Spleen (tissue), 11 donors: ENCODE measurements around the gene MIDN. TPM values are rescaled to one million over a fixed set of nuclear protein-coding genes. Genes with fewer than 3 reads are reported as not detected.

ENCODE experiments used
- DNase-seq: peaks from one replicate; pipeline ENCODE4 v3.0.0-alpha.2; 2020
- H3K27ac ChIP-seq, 8 donors: fragments of 200-600 bp; sonication (generic) in 7 of 8; 1 replicate in 4 of 8; 2 replicates in 4 of 8; pipeline versions ENCODE4 v1.5.0 to v1.8.0; 2016 to 2021; ENCODE audit warnings: inconsistent platforms in 4 of 8, mild to moderate bottlenecking in 4 of 8, moderate library complexity in 1 of 8
- H3K27me3 ChIP-seq, 7 donors: fragments of 200-600 bp; sonication (generic) in 6 of 7; replicated peaks in 1 of 7; 1 replicate in 4 of 7; 2 replicates in 3 of 7; pipeline versions ENCODE4 v1.5.0 to v1.8.0; 2016 to 2021; ENCODE audit warnings: inconsistent platforms in 3 of 7, mild to moderate bottlenecking in 1 of 7
- H3K36me3 ChIP-seq, 6 donors: fragments of 200-600 bp; sonication (generic) in 5 of 6; 1 replicate in 4 of 6; 2 replicates in 2 of 6; pipeline versions ENCODE4 v1.5.0 to v1.8.0; 2016 to 2021; ENCODE audit warnings: inconsistent platforms in 2 of 6
- H3K4me1 ChIP-seq, 6 donors: fragments of 200-600 bp; sonication (generic) in 5 of 6; 1 replicate in 3 of 6; 2 replicates in 3 of 6; pipeline versions ENCODE4 v1.5.0 to v1.8.0; 2016 to 2021; ENCODE audit warnings: inconsistent platforms in 3 of 6
- H3K4me3 ChIP-seq, 8 donors: fragments of 200-600 bp; sonication (generic) in 7 of 8; 1 replicate in 4 of 8; 2 replicates in 4 of 8; pipeline versions ENCODE4 v1.5.0 to v1.8.0; 2016 to 2021; ENCODE audit warnings: inconsistent platforms in 4 of 8, mild to moderate bottlenecking in 4 of 8, moderate library complexity in 2 of 8
- H3K9me3 ChIP-seq, 8 donors: fragments of 200-600 bp; sonication (generic) in 7 of 8; 1 replicate in 4 of 8; 2 replicates in 4 of 8; pipeline versions ENCODE4 v1.5.0 to v1.8.0; 2016 to 2021; ENCODE audit warnings: inconsistent platforms in 4 of 8
- CTCF ChIP-seq, 11 experiments: fragments of 200-600 bp in 7 of 11; fragments of 450-650 bp in 4 of 11; sonication (generic) in 4 of 11; IDR thresholded peaks in 8 of 11; conservative IDR thresholded peaks in 3 of 11; 1 replicate in 7 of 11; 2 replicates in 4 of 11; pipeline versions ENCODE4 v1.4.0 to v1.8.0; 2016 to 2021; ENCODE audit warnings: antibody characterized with exemption in 11 of 11, inconsistent platforms in 4 of 11, mild to moderate bottlenecking in 1 of 11
- POLR2A ChIP-seq, 3 donors: fragments of 450-650 bp; IDR thresholded peaks; one replicate each; pipeline ENCODE4 v1.5.1; 2017; ENCODE audit warnings: antibody characterized with exemption in 3 of 3, mild to moderate bottlenecking in 1 of 3
- POLR2AphosphoS5 ChIP-seq, 3 donors: sonication (generic); formaldehyde crosslinking; IDR thresholded peaks; one replicate each; pipeline ENCODE4 v1.5.1; 2017; ENCODE audit warnings: antibody characterized with exemption in 3 of 3
- WGBS, 5 donors: extraction: QIAGEN DNeasy Blood & Tissue Kit in 3 of 5; methylation state at CpG; one replicate each; pipeline versions ENCODE4 v1.1.5 to v1.1.7; 2013 to 2018; 5-methylcytosine and 5-hydroxymethylcytosine counted together
- intact Hi-C: fragments of 100-400 bp; cut with DNase I; formaldehyde crosslinking; loops from one replicate; pipeline ENCODE4 v1.15.0; 2023; ENCODE audit warnings: low total_unique reads
- polyA plus RNA-seq, 3 donors: library from polyadenylated mRNA; stranded (reverse); fragments of 200-250 nt; gene quantifications; one replicate each; pipeline ENCODE4 v1.2.1, GENCODE V29; 2013
- total RNA-seq, 7 donors: library from RNA; depleted of rRNA in 3 of 7; stranded (reverse); fragments of >200 nt in 3 of 7; fragmentation: NEBNext Ultra II Directional in 4 of 7; extraction: Animal tissue kit (Norgen Biotek cat#: 25700) in 4 of 7; gene quantifications; one replicate each; pipeline versions ENCODE4 v1.1.0 to v1.2.1, GENCODE V29; 2016 to 2021
- donor health status: healthy with polysubstance abuse.
- donor health status: DM: no; HTN: no; CAD: no; lungs with moderate emphysema.
- donor health status: DM: no; HTN: no; CAD: no.
- donor health status: Bipolar disorder and iron deficiency.
- donor health status: healthy.
- donor health status: DM: no; HTN: no; CAD: no.
- donor health status: DM: yes; HTN: yes; CAD: no.

MIDN gene
- total and polyA plus RNA-seq, 10 donors, result 16.5 to 223 (median 86.7) TPM

GRCh38 chr19:1214862-1215731, 33.3 kb upstream of the MIDN start:
- H3K27ac ChIP-seq, result peak overlapping the region; percentile 75 to 91 (median 86)
- peak; percentile 72 for DNase-seq
- peaks cover 41 to 97% (median 84%) of the 10 kb centered on the region in 6 donors for H3K4me1 ChIP-seq
- H3K4me3 ChIP-seq, result peak overlapping the region in 1 of 8 donors; percentile 45
- intact Hi-C loops, result no loop called here
- peaks cover 0 to 89% (median 21%) of the 10 kb centered on the region in 6 donors for H3K36me3 ChIP-seq
- 70 to 90% (median 80%) methylated on average over 15 to 26 of the region's 26 CpGs for WGBS, 5 donors
- no peaks in the 10 kb centered on the region for H3K27me3 ChIP-seq
- no peaks in the 10 kb centered on the region for H3K9me3 ChIP-seq
- peak in 2 of 3 donors; percentile 39 to 43 for TF ChIP-seq POLR2AphosphoS5 (IDR thresholded peaks at IDR 0.05)
- no peak for TF ChIP-seq CTCF (IDR thresholded peaks at IDR 0.05 in 8 of 11, conservative IDR thresholded peaks at IDR 0.05 in 3 of 11)

- intact Hi-C loops, result no loop called here
- Histone ChIP-seq H3K36me3 (peaks cover 0 to 89% (median 29%) of the 10 kb centered on the region in 6 donors), H3K4me1 (peaks cover 40 to 94% (median 77%) of the 10 kb centered on the region in 6 donors)
Observed at GRCh38 chr19:1216756-1217155, 31.6 kb upstream of the MIDN start.

GRCh38 chr19:1217366-1217765, 31.0 kb upstream of the MIDN start:
- H3K27ac ChIP-seq, result peak overlapping the region in 7 of 8 donors; percentile 11 to 91 (median 66)
- 75 to 94% (median 87%) methylated on average over 13 to 15 of the region's 15 CpGs for WGBS, 5 donors
- H3K9me3 ChIP-seq, result no peaks in the 10 kb centered on the region
- H3K27me3 ChIP-seq, result no peaks in the 10 kb centered on the region
- no peak overlapping the region for H3K4me3 ChIP-seq
- H3K4me1 ChIP-seq, result peaks cover 39 to 94% (median 77%) of the 10 kb centered on the region in 6 donors
- DNase-seq, result no peak
- intact Hi-C loops, result no loop called here
- H3K36me3 ChIP-seq, result peaks cover 0 to 89% (median 31%) of the 10 kb centered on the region in 6 donors
- TF ChIP-seq POLR2AphosphoS5 (IDR thresholded peaks at IDR 0.05) (no peak), POLR2A (IDR thresholded peaks at IDR 0.05) (no peak), CTCF (IDR thresholded peaks at IDR 0.05 in 8 of 11, conservative IDR thresholded peaks at IDR 0.05 in 3 of 11) (no peak)

More at GRCh38 chr19:1216756-1217155, 31.6 kb upstream of the MIDN start:
- 89 to 95% (median 93%) methylated on average over 12 of the region's 12 CpGs for WGBS, 5 donors
- DNase-seq, result no peak
- Histone ChIP-seq H3K9me3 (no peaks in the 10 kb centered on the region), H3K4me3 (no peak overlapping the region), H3K27ac (peak overlapping the region in 3 of 8 donors; percentile 66 to 91 (median 74)), H3K27me3 (no peaks in the 10 kb centered on the region)
- TF ChIP-seq POLR2A (IDR thresholded peaks at IDR 0.05) (no peak), POLR2AphosphoS5 (IDR thresholded peaks at IDR 0.05) (no peak), CTCF (IDR thresholded peaks at IDR 0.05 in 8 of 11, conservative IDR thresholded peaks at IDR 0.05 in 3 of 11) (no peak)
